HCT116 (cell line): ENCODE data around the gene ADD2. TPM values are rescaled to one million over a fixed set of nuclear protein-coding genes. Genes with fewer than 3 reads are reported as not detected.

Experiments
- ATAC-seq: fragments of 200-7000 bp; cut with Tn5 transposase; 2 replicates; pipeline ENCODE4 v1.9.1; 2020; ENCODE audit warnings: mild to moderate bottlenecking, moderate library complexity
- BruUV-seq: library from RNA; stranded (reverse); fragments of 400-500 nt; replicated peaks from 2 replicates; lab custom pipeline; 2021; lab: Mats Ljungman, UMichigan
- CTCF ChIA-PET: fragments of 300-600 bp; sonication (Branson Sonifier 250); formaldehyde crosslinking; loops from one replicate; lab custom pipeline; 2021; ENCODE audit warnings: antibody characterized with exemption; lab: Charles Lee
- POLR2A ChIA-PET: fragments of 300-600, 350-600 bp; sonication (Branson Sonifier 250); formaldehyde crosslinking; loops from one replicate; lab custom pipeline; 2021; ENCODE audit warnings: antibody characterized with exemption; lab: Charles Lee
- RAD21 ChIA-PET, 2 experiments: fragments of 300-600 bp; sonication (Branson Sonifier 250); formaldehyde crosslinking; loops; one replicate each; lab custom pipeline; 2023; ENCODE audit warnings: low total read pairs in 2 of 2; ENCODE audit not compliant: uncharacterized antibody in 2 of 2, unreplicated experiment in 2 of 2, low non-redundant PET in 1 of 2; lab: Charles Lee
- DNase-seq: peaks from one replicate; pipeline ENCODE4 v3.0.0-alpha.2; 2010; ENCODE audit warnings: low read depth, low spot score
- H2AFZ ChIP-seq: fragments of 200-600 bp; shearing (Covaris generic), sonication (generic); 2 replicates; pipeline ENCODE4 v1.6.1; 2017; ENCODE audit warnings: low read depth, mixed run types, mixed read lengths, antibody characterized with exemption, low read length; ENCODE audit not compliant: poor library complexity, severe bottlenecking
- H3K27ac ChIP-seq: 2 replicates; pipeline ENCODE4 v1.5.1; 2012; ENCODE audit warnings: low read depth, low read length
- H3K27me3 ChIP-seq: fragments of 200-600 bp; sonication (generic); 2 replicates; pipeline ENCODE4 v1.6.1; 2016; ENCODE audit warnings: mixed run types, low read length, mixed read lengths; ENCODE audit not compliant: insufficient read depth
- H3K36me3 ChIP-seq, 2 experiments: fragments of 200-500 bp in 1 of 2; fragments of 200-600 bp in 1 of 2; sonication (Bioruptor generic) in 1 of 2; sonication (generic) in 1 of 2; 2 replicates each; pipeline versions ENCODE4 v1.5.1 to v1.6.1; 2014 to 2016; ENCODE audit warnings: low read length in 2 of 2, inconsistent platforms in 1 of 2, mixed read lengths in 1 of 2, mixed run types in 1 of 2; ENCODE audit not compliant: insufficient read depth in 2 of 2, control insufficient read depth in 1 of 2
- H3K4me1 ChIP-seq, 2 experiments: fragments of 200-600 bp in 1 of 2; sonication (generic) in 1 of 2; 2 replicates each; pipeline versions ENCODE4 v1.5.1 to v1.6.1; 2012 to 2017; ENCODE audit warnings: low read length in 2 of 2, inconsistent platforms in 1 of 2, mild to moderate bottlenecking in 1 of 2, mixed read lengths in 1 of 2, mixed run types in 1 of 2, moderate library complexity in 1 of 2; ENCODE audit not compliant: insufficient read depth in 2 of 2, control insufficient read depth in 1 of 2
- H3K4me2 ChIP-seq: fragments of 200-600 bp; sonication (generic); 2 replicates; pipeline ENCODE4 v1.6.1; 2017; ENCODE audit warnings: mixed run types, low read length, mixed read lengths
- H3K4me3 ChIP-seq, 2 experiments: fragments of 200-600 bp in 1 of 2; sonication (generic) in 1 of 2; replicated peaks in 1 of 2; 2 replicates each; pipeline ENCODE4 v1.5.1; 2011 to 2016; ENCODE audit warnings: low read length in 2 of 2, control low read depth in 1 of 2, low read depth in 1 of 2, mild to moderate bottlenecking in 1 of 2, mixed read lengths in 1 of 2, mixed run types in 1 of 2
- H3K79me2 ChIP-seq: fragments of 200-600 bp; sonication (generic); 2 replicates; pipeline ENCODE4 v1.6.1; 2017; ENCODE audit warnings: mild to moderate bottlenecking, mixed run types, low read length, moderate library complexity, mixed read lengths; ENCODE audit not compliant: insufficient read depth
- H3K9ac ChIP-seq: fragments of 200-600 bp; sonication (generic); 2 replicates; pipeline ENCODE4 v1.6.1; 2016; ENCODE audit warnings: low read length, mixed read lengths
- H3K9me2 ChIP-seq: fragments of 200-600 bp; sonication (generic), shearing (Covaris generic); 2 replicates; pipeline ENCODE4 v1.6.1; 2017; ENCODE audit warnings: mixed run types, mild to moderate bottlenecking, moderate library complexity; ENCODE audit not compliant: insufficient read depth
- H3K9me3 ChIP-seq, 2 experiments: fragments of 200-500 bp in 1 of 2; fragments of 200-600 bp in 1 of 2; sonication (Bioruptor generic) in 1 of 2; sonication (generic) in 1 of 2; 2 replicates each; pipeline ENCODE4 v1.6.1; 2014 to 2017; ENCODE audit warnings: low read length in 2 of 2, mixed read lengths in 2 of 2, inconsistent platforms in 1 of 2, low read depth in 1 of 2, mild to moderate bottlenecking in 1 of 2, mixed run types in 1 of 2, moderate library complexity in 1 of 2; ENCODE audit not compliant: control insufficient read depth in 1 of 2, insufficient read depth in 1 of 2
- H4K20me1 ChIP-seq: fragments of 200-600 bp; sonication (generic), shearing (Covaris generic); 2 replicates; pipeline ENCODE4 v1.6.1; 2017; ENCODE audit warnings: mixed run types, mild to moderate bottlenecking, moderate library complexity; ENCODE audit not compliant: insufficient read depth
- CBX3 ChIP-seq: IDR thresholded peaks from 2 replicates; pipeline ENCODE4 v1.6.1; 2012; ENCODE audit warnings: low read depth
- CEBPB ChIP-seq: IDR thresholded peaks from 2 replicates; pipeline ENCODE4 v1.6.1; 2012; ENCODE audit warnings: low read depth
- EZH2 ChIP-seq: fragments of 200-600 bp; sonication (generic); IDR thresholded peaks from 2 replicates; pipeline ENCODE4 v1.6.1; 2017; ENCODE audit warnings: antibody characterized with exemption, mixed run types
- FOSL1 ChIP-seq: IDR thresholded peaks from 2 replicates; pipeline ENCODE4 v1.6.1; 2012; ENCODE audit warnings: low read depth
- POLR2AphosphoS5 ChIP-seq: IDR thresholded peaks from 2 replicates; pipeline ENCODE4 v1.6.1; 2011; ENCODE audit warnings: mild to moderate bottlenecking, low read depth, low read length, moderate library complexity
- SIN3A ChIP-seq: IDR thresholded peaks from 2 replicates; pipeline ENCODE4 v1.6.1; 2012; ENCODE audit warnings: low read depth
- SP1 ChIP-seq: IDR thresholded peaks from 2 replicates; pipeline ENCODE4 v1.6.1; 2012; ENCODE audit warnings: low read depth
- YY1 ChIP-seq: IDR thresholded peaks from 2 replicates; pipeline ENCODE4 v1.6.1; 2011; ENCODE audit warnings: low read length, low read depth, moderate library complexity, mild to moderate bottlenecking; ENCODE audit not compliant: insufficient replicate concordance; ENCODE audit errors: extremely low read depth
- intact Hi-C: fragments of 100-400 bp; cut with micrococcal nuclease; formaldehyde crosslinking; loops from 2 replicates; pipeline ENCODE4 v1.10.0; 2022
- total RNA-seq: library from RNA; stranded (reverse); gene quantifications from one replicate; pipeline ENCODE4 v1.2.1, GENCODE V29; 2021; ENCODE audit not compliant: unreplicated experiment
- TF ChIP-seq, protein P1 (sequence below): IDR thresholded peaks from 2 replicates; pipeline ENCODE4 v1.6.1; 2012
- TF ChIP-seq, protein P2 (sequence below), 3 experiments: fragments of 200-600 bp in 1 of 3; sonication (generic) in 1 of 3; IDR thresholded peaks in 2 of 3; conservative IDR thresholded peaks in 1 of 3; 2 replicates each; pipeline ENCODE4 v1.5.1; 2012 to 2017; ENCODE audit warnings: low read depth in 2 of 3, low read length in 2 of 3, antibody characterized with exemption in 1 of 3, borderline replicate concordance in 1 of 3, control low read depth in 1 of 3, mild to moderate bottlenecking in 1 of 3, mixed read lengths in 1 of 3, mixed run types in 1 of 3, moderate library complexity in 1 of 3; ENCODE audit not compliant: insufficient read depth in 1 of 3

ADD2 gene
- total RNA-seq, 1 experiment from 2014 or later = 0.15 TPM

DNA sequence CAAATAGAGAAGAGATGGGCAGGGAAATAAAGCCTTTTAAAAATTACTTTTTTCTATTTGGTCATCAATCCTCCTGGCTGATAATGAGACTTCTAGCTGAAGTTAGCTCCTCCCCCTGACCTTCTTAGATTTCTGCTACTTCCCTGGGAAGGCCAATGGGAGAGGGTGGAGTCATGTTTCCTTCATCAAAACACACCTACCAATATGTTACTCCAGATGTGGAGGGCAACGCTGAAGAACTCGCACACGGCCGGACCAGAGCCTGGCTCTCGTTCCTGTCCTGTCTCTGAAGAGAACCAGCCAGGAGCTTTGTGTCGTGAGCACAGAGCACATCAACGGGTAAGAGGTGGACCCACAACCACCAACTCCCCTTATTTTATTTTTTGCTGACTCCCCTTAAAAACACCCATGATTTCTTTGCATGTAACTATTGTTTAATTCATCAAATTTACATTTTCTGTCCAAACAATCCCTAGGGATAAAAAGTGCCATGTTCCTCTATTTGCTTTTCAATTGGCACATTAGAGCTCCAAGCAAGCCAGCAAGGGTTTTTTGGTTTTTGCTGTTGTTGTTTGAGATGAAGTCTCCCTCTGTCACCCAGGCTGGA is 94.9 kb downstream of the ADD2 start:
- Histone ChIP-seq H3K79me2 (no peaks in the 10 kb centered on the region), H3K36me3 (no peaks in the 10 kb centered on the region), H2AFZ (no peak overlapping the region), H3K27me3 (no peaks in the 10 kb centered on the region), H3K9me2 (no peaks in the 10 kb centered on the region), H3K4me2 (no peak overlapping the region), H3K27ac (no peak overlapping the region), H3K4me1 (peaks cover 4 to 10% of the 10 kb centered on the region in 2 experiments; a peak in 2 of 4 replicates), H3K4me3 (no peak overlapping the region), H3K9me3 (no peaks in the 10 kb centered on the region), H4K20me1 (no peaks in the 10 kb centered on the region), H3K9ac (no peak overlapping the region)
- ATAC-seq (no peak), DNase-seq (no peak)
- BruUV-seq = no TSS peak
- ChIA-PET CTCF (interaction anchor here (0.6 to 1.3 kb wide), 2 partner anchors 13 to 278 kb away, joined by 3 to 5 read pairs; no protein-coding TSS in a partner anchor), RAD21 (no interaction called here), POLR2A (no interaction called here)
- intact Hi-C loops = no loop called here
- TF ChIP-seq SP1 (no peak), FOSL1 (no peak), YY1 (no peak), CBX3 (no peak), EZH2 (no peak), SIN3A (no peak), CEBPB (no peak)
- TF ChIP-seq, protein P1, sequence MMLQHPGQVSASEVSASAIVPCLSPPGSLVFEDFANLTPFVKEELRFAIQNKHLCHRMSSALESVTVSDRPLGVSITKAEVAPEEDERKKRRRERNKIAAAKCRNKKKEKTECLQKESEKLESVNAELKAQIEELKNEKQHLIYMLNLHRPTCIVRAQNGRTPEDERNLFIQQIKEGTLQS = no peak

GRCh38 chr2:70671092-70671675 is 96.8 kb downstream of the ADD2 start:
- Histone ChIP-seq H3K79me2 (no peaks in the 10 kb centered on the region), H3K4me3 (no peak overlapping the region), H3K9me2 (no peaks in the 10 kb centered on the region), H3K4me2 (peak overlapping the region; percentile 11; the same call in 1 of the 2 replicates), H3K36me3 (no peaks in the 10 kb centered on the region), H3K9ac (no peak overlapping the region), H3K27ac (no peak overlapping the region), H2AFZ (no peak overlapping the region), H3K9me3 (no peaks in the 10 kb centered on the region), H4K20me1 (no peaks in the 10 kb centered on the region), H3K27me3 (no peaks in the 10 kb centered on the region), H3K4me1 (peaks cover 4 to 10% of the 10 kb centered on the region in 2 experiments; a peak in 2 of 4 replicates)
- ATAC-seq = peak; percentile 62
- DNase-seq = no peak
- ChIA-PET RAD21 (no interaction called here), POLR2A (no interaction called here), CTCF (interaction anchor here (1.5 to 1.9 kb wide), 2 partner anchors 8 to 16 kb away, joined by 4 to 6 read pairs; no protein-coding TSS in a partner anchor)
- TF ChIP-seq SP1 = no peak
- TF ChIP-seq, protein P2, sequence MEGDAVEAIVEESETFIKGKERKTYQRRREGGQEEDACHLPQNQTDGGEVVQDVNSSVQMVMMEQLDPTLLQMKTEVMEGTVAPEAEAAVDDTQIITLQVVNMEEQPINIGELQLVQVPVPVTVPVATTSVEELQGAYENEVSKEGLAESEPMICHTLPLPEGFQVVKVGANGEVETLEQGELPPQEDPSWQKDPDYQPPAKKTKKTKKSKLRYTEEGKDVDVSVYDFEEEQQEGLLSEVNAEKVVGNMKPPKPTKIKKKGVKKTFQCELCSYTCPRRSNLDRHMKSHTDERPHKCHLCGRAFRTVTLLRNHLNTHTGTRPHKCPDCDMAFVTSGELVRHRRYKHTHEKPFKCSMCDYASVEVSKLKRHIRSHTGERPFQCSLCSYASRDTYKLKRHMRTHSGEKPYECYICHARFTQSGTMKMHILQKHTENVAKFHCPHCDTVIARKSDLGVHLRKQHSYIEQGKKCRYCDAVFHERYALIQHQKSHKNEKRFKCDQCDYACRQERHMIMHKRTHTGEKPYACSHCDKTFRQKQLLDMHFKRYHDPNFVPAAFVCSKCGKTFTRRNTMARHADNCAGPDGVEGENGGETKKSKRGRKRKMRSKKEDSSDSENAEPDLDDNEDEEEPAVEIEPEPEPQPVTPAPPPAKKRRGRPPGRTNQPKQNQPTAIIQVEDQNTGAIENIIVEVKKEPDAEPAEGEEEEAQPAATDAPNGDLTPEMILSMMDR (IDR thresholded peaks at IDR 0.05 in 2 of 3, conservative IDR thresholded peaks at IDR 0.05 in 1 of 3; ENCODE audit: borderline replicate concordance in 1 of 3, insufficient read depth in 1 of 3, low read depth in 2 of 3, low read length in 2 of 3) = peak in 1 of 3 experiments; percentile 8; a peak in 1 of 6 replicates
- no peak for TF ChIP-seq POLR2AphosphoS5
- no TSS peak for BruUV-seq
- intact Hi-C loops = no loop called here
